ENCODE measurements around the gene SPATA22. TPM values are rescaled to one million over a fixed set of nuclear protein-coding genes. Genes with fewer than 3 reads are reported as not detected.

The SPATA22 gene
- total RNA-seq, 120 experiments from 2014 or later: 0.38 to 5.6 (median 1.6) TPM; not detected in 7

Other genes starting within 250 kb of the SPATA22 start
- 1 to 10 TPM in 9 of 120 experiments, under 1 TPM in 60, not detected in 51; 0.25 to 2.2 (median 0.59) TPM for gene OR3A1, start 173.5 kb downstream of the SPATA22 start, total RNA-seq
- 10 to 100 TPM in 20 of 120 experiments, 1 to 10 TPM in 100; 1.4 to 37.8 (median 6.1) TPM for gene OR3A2, start 85.5 kb downstream of the SPATA22 start, total RNA-seq
- gene OR1E1, start 73.4 kb downstream of the SPATA22 start, total RNA-seq: 1 to 10 TPM in 2 of 120 experiments, under 1 TPM in 18, not detected in 100; 0.28 to 1.5 (median 0.42) TPM
- gene OR3A3, start 60.4 kb downstream of the SPATA22 start, total RNA-seq: under 1 TPM in 1 of 120 experiments, not detected in 119; 0.56 TPM
- 1 to 10 TPM in 12 of 120 experiments, under 1 TPM in 32, not detected in 76; 0.48 to 1.6 (median 0.76) TPM for gene OR1E2, start 38.0 kb downstream of the SPATA22 start, total RNA-seq
- gene ASPA, start 4.2 kb upstream of the SPATA22 start, total RNA-seq: 100 to 1,000 TPM in 7 of 120 experiments, 10 to 100 TPM in 112, 1 to 10 TPM in 1; 6.7 to 164 (median 40.2) TPM
- gene TRPV3, start 86.0 kb upstream of the SPATA22 start, total RNA-seq: 10 to 100 TPM in 90 of 120 experiments, 1 to 10 TPM in 30; 5.4 to 25.6 (median 12.7) TPM
- 10 to 100 TPM in 105 of 120 experiments, 1 to 10 TPM in 15; 7.9 to 28.9 (median 13.7) TPM for gene TRPV1, start 137.6 kb upstream of the SPATA22 start, total RNA-seq
- gene SHPK, start 164.4 kb upstream of the SPATA22 start, total RNA-seq: 10 to 100 TPM in 113 of 120 experiments, 1 to 10 TPM in 7; 7.4 to 28.1 (median 15.1) TPM
- 10 to 100 TPM in 47 of 120 experiments, 1 to 10 TPM in 73; 5.0 to 16.5 (median 9.6) TPM for gene CTNS, start 164.9 kb upstream of the SPATA22 start, total RNA-seq
- gene TAX1BP3, start 196.8 kb upstream of the SPATA22 start, total RNA-seq: 10 to 100 TPM; 19.0 to 75.8 (median 38.4) TPM
- 10 to 100 TPM; 13.3 to 35.5 (median 25.3) TPM for gene EMC6, start 197.0 kb upstream of the SPATA22 start, total RNA-seq
- gene P2RX5, start 224.3 kb upstream of the SPATA22 start, total RNA-seq: 10 to 100 TPM in 114 of 120 experiments, 1 to 10 TPM in 6; 3.8 to 27.6 (median 16.9) TPM